HG03378 (cell line): ENCODE measurements around the gene NAB1.
"Not testable (repeated sequence)": the region's sequence is repeated elsewhere in the genome, so short reads cannot be mapped to it uniquely, and the experiment has no call there.

ENCODE experiments used
- ATAC-seq: cut with Tn5 transposase; IDR thresholded peaks from one replicate; pipeline ENCODE4 v1.9.1; 2021; ENCODE audit warnings: mild to moderate bottlenecking, moderate library complexity; ENCODE audit not compliant: unreplicated experiment

The NAB1 gene

DNA sequence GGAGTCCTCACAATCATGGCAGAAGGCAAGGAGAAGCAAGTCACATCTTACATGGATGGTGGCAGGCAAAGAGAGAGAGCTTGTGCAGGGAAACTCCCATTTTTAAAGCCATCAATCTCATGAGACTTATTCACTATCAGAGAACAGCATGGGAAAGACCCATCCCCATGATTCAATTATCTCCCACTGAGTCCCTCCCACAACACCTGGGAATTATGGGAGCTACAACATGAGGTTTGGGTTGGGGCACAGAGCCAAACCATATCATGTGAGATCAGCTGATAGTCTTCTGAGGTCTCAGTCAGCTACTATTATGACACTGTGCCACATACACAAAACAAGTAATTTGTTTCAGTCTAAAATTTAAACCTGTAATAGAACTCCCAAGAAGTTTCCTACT lies 59.8 kb downstream of the NAB1 start:
- ATAC-seq, result not testable (repeated sequence)

DNA sequence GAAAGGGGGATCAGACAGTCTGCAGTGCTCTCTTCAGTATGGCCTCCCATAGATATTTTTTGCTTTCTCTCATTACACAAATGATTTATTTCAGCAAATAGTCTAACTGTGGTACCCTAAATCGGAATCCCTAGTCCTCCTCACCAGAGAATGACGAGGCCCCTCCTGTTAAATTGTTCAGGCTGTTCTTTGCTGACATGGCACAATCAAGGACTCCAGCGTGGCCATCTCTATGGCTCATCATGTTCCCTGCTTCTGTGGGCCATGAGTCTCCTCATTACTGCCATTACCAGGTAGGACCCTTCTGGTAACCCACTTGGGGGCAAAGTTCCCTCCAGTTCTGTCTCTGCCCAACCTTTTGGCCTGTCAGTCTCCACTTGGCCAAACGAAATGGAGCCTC lies 62.2 kb downstream of the NAB1 start:
- no peak for ATAC-seq

DNA sequence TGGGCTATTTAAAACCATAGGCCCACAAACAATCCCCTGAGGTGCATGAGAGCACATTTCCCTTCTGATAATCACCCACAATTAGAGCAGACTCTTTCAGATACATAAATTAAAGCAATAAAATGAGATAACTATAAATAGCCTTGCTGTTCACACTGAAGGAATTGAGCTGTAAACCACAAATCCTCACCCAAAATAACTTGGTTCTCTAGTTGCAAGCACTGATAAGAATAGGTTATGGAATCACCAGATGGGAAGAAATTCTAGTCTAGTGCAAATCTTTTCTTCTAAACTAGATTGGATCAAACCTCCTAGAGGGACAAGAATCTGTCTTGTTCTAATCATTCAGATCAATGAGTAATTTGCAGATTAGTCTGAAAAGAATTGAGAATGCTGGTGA lies 64.6 kb downstream of the NAB1 start:
- no peak for ATAC-seq

- ATAC-seq, result no peak
Observed at GRCh38 chr2:190714958-190715357, 66.1 kb downstream of the NAB1 start.

DNA sequence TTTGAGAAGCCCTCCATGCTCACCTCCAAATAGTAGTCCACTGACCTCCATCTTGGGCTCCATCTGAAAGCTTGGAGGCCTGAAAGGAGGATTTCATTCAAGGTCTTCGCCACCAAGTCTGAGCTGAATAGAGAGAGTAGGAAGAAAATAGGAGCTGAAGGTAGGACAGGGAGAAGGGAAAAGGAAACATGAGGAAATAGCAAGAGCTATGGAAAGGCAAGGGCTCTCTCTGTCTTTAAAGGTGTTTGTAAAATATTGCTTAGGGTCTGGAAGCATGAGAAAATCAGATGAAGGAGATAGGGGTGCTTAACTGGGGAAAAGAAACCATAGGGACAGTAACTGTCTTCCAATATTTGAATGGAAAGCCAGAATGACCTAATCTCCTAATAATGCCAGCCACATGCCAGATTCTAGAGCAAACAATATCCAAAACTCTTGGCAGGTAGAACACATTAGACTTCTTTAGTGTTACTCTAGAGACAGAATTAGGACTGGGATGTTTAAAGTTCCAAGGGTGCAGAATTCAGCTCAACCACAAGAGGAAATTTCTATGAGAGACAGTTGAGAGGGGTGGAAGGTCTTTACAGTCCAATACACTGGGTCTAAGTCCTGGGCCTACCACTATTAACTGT lies 67.4 kb downstream of the NAB1 start:
- ATAC-seq, result no peak

- ATAC-seq, result no peak
Observed at GRCh38 chr2:190717306-190717705, 68.4 kb downstream of the NAB1 start.

DNA sequence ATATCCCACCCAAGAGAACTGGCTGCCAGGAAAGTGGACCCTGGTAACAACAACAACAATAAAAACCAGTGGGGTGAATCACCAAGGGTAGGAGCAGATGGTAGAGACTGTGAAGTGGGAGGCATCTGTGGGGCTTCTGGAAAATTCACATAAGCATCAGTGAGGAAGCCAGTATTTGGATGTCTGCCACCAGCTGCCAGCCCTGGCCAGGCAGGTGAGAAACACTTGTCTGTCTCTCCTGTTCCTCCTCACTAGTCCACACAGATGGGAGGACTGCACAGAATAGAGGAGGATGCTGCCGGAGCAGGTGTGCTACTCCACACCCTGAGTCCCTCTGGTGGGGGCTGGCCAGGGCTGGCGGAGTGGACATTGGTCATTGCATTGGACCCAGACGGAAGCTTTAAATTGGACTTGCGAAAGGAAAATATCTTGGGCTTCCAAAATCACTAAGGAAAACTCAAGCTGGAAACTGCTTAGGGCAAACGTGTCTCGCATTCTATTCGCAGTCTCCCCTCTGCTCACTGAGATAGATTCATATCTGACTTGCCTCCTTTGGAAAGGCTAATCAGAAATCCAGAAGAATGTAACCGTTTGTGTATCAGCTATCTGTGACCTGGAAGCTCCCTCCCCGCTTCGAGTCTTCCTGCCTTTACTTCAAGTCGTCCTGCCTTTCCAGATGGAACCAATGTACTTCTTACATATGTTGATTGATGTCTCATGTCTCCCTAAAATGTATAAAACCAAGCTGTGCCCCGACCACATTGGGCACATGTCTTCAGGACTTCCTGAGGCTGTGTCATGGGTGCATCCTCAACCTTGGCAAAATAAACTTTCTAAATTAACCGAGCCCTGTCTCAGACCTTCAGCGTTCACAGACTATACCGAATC lies 69.1 kb downstream of the NAB1 start:
- no peak for ATAC-seq

GRCh38 chr2:190718652-190719526 lies 70.0 kb downstream of the NAB1 start:
- ATAC-seq, result peak; percentile 58

GRCh38 chr2:190720276-190720675 lies 71.4 kb downstream of the NAB1 start:
- no peak for ATAC-seq

DNA sequence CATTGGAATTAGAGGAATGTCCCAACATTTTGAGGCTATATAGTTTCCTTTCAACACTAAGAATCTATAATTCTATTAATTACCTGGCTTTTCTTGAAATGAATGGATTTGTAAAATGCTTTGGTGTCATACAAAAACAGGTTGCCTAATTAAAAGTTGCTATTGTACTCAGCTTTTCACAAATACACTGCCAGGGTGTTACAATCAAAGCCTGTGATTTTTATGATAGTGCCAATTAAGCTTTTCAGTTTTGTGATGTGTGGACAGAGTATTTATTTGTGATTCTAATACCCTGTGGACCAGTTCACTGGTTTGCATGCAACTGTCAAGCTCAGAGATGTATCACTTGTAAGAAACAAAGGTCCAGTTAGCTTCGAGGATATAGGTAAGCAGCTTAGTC lies 71.8 kb downstream of the NAB1 start:
- ATAC-seq, result no peak

DNA sequence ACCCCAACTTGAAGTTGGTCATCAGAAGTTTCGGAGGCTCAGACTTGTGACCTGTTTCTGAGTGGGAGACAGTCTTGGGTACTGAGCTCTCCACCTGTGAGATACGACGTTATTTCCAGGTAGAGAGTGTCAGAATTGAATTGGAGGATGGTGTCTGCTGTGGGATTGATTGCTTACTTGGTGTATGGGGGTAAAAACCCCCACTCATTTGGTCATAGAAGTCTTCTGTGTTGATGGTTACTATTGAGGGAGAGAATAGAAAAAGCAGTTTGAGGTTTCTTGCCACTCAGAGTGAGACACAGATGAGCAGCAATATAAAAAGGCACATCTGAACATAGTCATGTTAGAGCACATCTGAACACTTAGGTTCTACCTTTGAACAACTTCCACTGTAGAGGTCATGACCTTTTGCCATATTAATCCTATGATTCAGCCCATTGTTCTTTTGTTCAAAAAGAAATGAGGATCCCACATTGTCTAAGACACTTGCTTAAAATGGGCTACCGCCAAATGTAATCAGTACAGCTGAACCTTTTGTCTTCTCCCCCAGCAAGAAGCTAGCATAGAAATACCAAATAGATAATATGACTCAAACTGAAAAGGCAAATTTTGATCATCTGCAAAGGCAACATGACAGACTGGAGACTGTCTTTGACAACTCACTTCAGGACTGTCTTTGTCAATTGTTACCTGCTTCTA lies 73.3 kb downstream of the NAB1 start:
- ATAC-seq, result peak; percentile 79

GRCh38 chr2:190722835-190723234 lies 74.0 kb downstream of the NAB1 start:
- ATAC-seq, result no peak

DNA sequence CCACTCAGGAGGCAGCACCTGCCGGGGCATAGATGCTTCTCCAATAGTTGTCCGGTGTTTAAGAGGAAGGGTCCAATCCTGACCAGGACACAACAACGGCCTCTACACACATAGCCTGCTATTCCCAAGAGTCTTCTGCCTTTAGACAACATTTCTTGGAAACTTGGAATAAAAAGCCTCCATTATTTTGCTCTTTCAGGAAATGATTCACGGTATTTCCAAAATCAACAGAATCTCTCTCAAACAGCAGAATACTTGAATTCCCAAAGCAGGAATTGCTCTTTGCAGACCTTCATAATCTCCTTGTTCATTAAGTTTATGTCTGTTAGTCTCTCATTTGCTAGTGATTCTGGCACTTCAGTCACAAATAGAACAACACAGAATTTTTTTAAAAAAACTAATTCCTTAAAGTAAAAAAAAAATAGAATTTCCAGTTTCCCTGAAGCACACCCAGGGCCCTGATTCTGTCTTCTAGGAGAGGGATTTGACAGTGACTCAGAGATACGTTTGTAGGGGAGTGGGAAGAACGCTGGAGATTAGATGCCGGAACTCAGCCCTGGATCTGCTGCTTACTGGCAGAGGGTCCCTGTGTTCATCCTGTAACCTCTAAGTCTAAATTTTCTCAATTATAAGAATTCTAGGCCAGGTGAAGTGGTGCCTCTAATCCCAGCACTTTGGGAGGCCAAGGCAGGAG lies 74.7 kb downstream of the NAB1 start:
- no peak for ATAC-seq

DNA sequence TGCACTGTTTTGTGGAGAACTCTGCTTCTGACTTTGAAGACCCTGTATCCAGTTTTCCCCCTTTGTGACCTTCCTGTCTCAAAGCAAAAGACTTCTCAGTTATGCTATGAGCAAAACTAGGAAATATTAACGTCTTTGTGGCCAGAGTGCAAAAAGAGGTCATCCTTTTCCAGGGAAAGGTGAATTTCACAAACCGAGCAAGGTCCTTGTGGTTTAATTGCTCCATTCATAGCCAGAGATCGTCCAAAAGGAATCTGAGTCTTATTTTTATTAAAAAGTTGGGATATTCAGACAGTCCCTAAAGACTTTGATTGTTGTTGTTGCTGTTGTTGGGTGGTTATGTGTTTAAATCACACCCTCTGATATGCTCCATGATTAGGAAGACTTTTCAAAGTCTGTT lies 77.4 kb downstream of the NAB1 start:
- ATAC-seq, result no peak

GRCh38 chr2:190736355-190736754 lies 87.5 kb downstream of the NAB1 start:
- no peak for ATAC-seq

GRCh38 chr2:190740449-190740848 lies 91.6 kb downstream of the NAB1 start:
- no peak for ATAC-seq
